DOHH2 (cell line): ENCODE data around the gene ENPP7.

ENCODE experiments used
- H3F3A ChIP-seq: fragments of 200-600 bp; sonication (generic), shearing (Covaris generic); 2 replicates; pipeline ENCODE4 v1.6.0; 2016; ENCODE audit warnings: antibody characterized with exemption, mild to moderate bottlenecking; ENCODE audit not compliant: control insufficient read depth, insufficient read depth
- H3K27ac ChIP-seq: fragments of 200-600 bp; sonication (generic); 2 replicates; pipeline ENCODE4 v1.5.1; 2014; ENCODE audit warnings: low read depth, mild to moderate bottlenecking, low read length, moderate library complexity
- H3K27me3 ChIP-seq: fragments of 200-600 bp; sonication (generic); 2 replicates; pipeline ENCODE4 v1.6.1; 2014; ENCODE audit warnings: mild to moderate bottlenecking, low read length, mixed read lengths; ENCODE audit not compliant: control insufficient read depth
- H3K36me3 ChIP-seq: fragments of 200-600 bp; sonication (generic); 2 replicates; pipeline ENCODE4 v1.6.1; 2014; ENCODE audit warnings: mild to moderate bottlenecking, low read length, moderate library complexity, mixed read lengths; ENCODE audit not compliant: control insufficient read depth
- H3K4me1 ChIP-seq: fragments of 200-600 bp; sonication (generic); 2 replicates; pipeline ENCODE4 v1.6.1; 2014; ENCODE audit warnings: mild to moderate bottlenecking, low read length, mixed read lengths; ENCODE audit not compliant: control insufficient read depth
- H3K4me2 ChIP-seq: fragments of 200-600 bp; sonication (generic); 2 replicates; pipeline ENCODE4 v1.6.0; 2014; ENCODE audit warnings: mild to moderate bottlenecking, low read length, moderate library complexity
- H3K4me3 ChIP-seq: fragments of 200-600 bp; sonication (generic); 2 replicates; pipeline ENCODE4 v1.5.1; 2014; ENCODE audit warnings: mild to moderate bottlenecking, low read length, mixed read lengths
- H3K79me2 ChIP-seq: fragments of 200-600 bp; sonication (generic); 2 replicates; pipeline ENCODE4 v1.6.1; 2014; ENCODE audit warnings: mild to moderate bottlenecking, low read length, mixed read lengths; ENCODE audit not compliant: control insufficient read depth
- H3K9me2 ChIP-seq: fragments of 200-600 bp; sonication (generic); replicated peaks from 2 replicates; pipeline ENCODE4 v1.6.1; 2014; ENCODE audit warnings: mild to moderate bottlenecking, low read length, mixed read lengths; ENCODE audit not compliant: control insufficient read depth
- H3K9me3 ChIP-seq: fragments of 200-600 bp; sonication (generic); 2 replicates; pipeline ENCODE4 v1.6.1; 2014; ENCODE audit warnings: antibody characterized with exemption, low read length, mixed read lengths; ENCODE audit not compliant: control insufficient read depth, insufficient read depth
- H4K20me1 ChIP-seq: fragments of 200-600 bp; sonication (generic); 2 replicates; pipeline ENCODE4 v1.6.0; 2014; ENCODE audit warnings: low read depth, mild to moderate bottlenecking, antibody characterized with exemption, low read length, moderate library complexity; ENCODE audit not compliant: control insufficient read depth, insufficient read depth
- CTCF ChIP-seq: fragments of 200-600 bp; sonication (generic); IDR thresholded peaks from one replicate; pipeline ENCODE4 v1.5.1; 2014; ENCODE audit warnings: antibody characterized with exemption, mild to moderate bottlenecking, low read depth, low read length; ENCODE audit not compliant: poor library complexity, severe bottlenecking
- EZH2phosphoT487 ChIP-seq: fragments of 200-600 bp; sonication (generic); IDR thresholded peaks from 2 replicates; pipeline ENCODE4 v1.6.1; 2017; ENCODE audit warnings: borderline replicate concordance, mild to moderate bottlenecking, antibody characterized with exemption, low read length, moderate library complexity, mixed read lengths

ENPP7 gene

GRCh38 chr17:79707931-79708891 is 22.5 kb upstream of the ENPP7 start:
- Histone ChIP-seq H3F3A (no peaks in the 10 kb centered on the region), H3K4me2 (0 out of 2 replicates have a peak overlapping the region, but pooled peaks have one; percentile 16), H3K79me2 (no peaks in the 10 kb centered on the region), H3K36me3 (no peaks in the 10 kb centered on the region), H3K27ac (no peak overlapping the region), H4K20me1 (no peaks in the 10 kb centered on the region), H3K9me3 (no peaks in the 10 kb centered on the region), H3K9me2 (no peaks in the 10 kb centered on the region), H3K4me1 (peaks cover 9% of the 10 kb centered on the region), H3K27me3 (no peaks in the 10 kb centered on the region), H3K4me3 (no peak overlapping the region)
- TF ChIP-seq CTCF (peak; percentile 73), EZH2phosphoT487 (no peak)

- no peaks in the 10 kb centered on the region for H3K36me3 ChIP-seq
- no peaks in the 10 kb centered on the region for H4K20me1 ChIP-seq
- no peak overlapping the region for H3K4me3 ChIP-seq
- no peaks in the 10 kb centered on the region for H3K27me3 ChIP-seq
- peaks cover 14% of the 10 kb centered on the region for H3K4me1 ChIP-seq
- TF ChIP-seq EZH2phosphoT487, result no peak
- TF ChIP-seq CTCF, result no peak
- no peaks in the 10 kb centered on the region for H3K9me3 ChIP-seq
- H3K4me2 ChIP-seq, result no peak overlapping the region
- no peaks in the 10 kb centered on the region for H3F3A ChIP-seq
- H3K9me2 ChIP-seq, result no peaks in the 10 kb centered on the region
- H3K27ac ChIP-seq, result no peak overlapping the region
- no peaks in the 10 kb centered on the region for H3K79me2 ChIP-seq
Observed at GRCh38 chr17:79711715-79712305, 18.9 kb upstream of the ENPP7 start.

GRCh38 chr17:79713391-79713790 is 17.4 kb upstream of the ENPP7 start:
- Histone ChIP-seq H3K79me2 (no peaks in the 10 kb centered on the region), H3K27me3 (no peaks in the 10 kb centered on the region), H3K4me2 (0 out of 2 replicates have a peak overlapping the region, but pooled peaks have one; percentile 1), H4K20me1 (no peaks in the 10 kb centered on the region), H3K36me3 (no peaks in the 10 kb centered on the region), H3K9me3 (no peaks in the 10 kb centered on the region), H3F3A (no peaks in the 10 kb centered on the region), H3K4me1 (peaks cover 14% of the 10 kb centered on the region), H3K27ac (no peak overlapping the region), H3K4me3 (no peak overlapping the region), H3K9me2 (no peaks in the 10 kb centered on the region)
- no peak for TF ChIP-seq CTCF
- TF ChIP-seq EZH2phosphoT487, result no peak
